HG02970 (cell line): ENCODE measurements around the gene CENPT.
A peak's percentile ranks its signal among the peaks of the same experiment; 100 is the strongest.
"Not testable (repeated sequence)": the region's sequence is repeated elsewhere in the genome, so short reads cannot be mapped to it uniquely, and the experiment has no call there.

Source experiments
- ATAC-seq: cut with Tn5 transposase; IDR thresholded peaks from one replicate; pipeline ENCODE4 v1.9.1; 2021; ENCODE audit warnings: mild to moderate bottlenecking, moderate library complexity, moderate number of reproducible peaks; ENCODE audit not compliant: unreplicated experiment, low FRiP score

CENPT gene

DNA sequence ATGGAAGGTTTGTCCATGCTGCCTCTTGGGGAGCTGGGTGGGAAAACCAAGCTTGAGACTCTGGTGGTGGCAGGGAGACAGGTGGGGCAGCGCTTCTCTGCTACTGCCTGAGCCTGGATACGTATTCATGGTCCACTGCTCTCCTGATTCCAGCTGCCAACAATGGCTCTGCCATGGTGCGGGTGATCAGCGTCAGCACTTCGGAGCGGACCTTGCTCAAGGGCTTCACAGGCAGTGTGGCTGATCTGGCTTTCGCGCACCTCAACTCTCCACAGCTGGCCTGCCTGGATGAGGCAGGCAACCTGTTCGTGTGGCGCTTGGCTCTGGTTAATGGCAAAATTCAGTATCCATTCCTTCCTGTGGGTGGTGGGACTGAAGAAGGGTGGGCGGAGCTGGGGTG lies 29.6 kb upstream of the CENPT start:
- no peak for ATAC-seq

DNA sequence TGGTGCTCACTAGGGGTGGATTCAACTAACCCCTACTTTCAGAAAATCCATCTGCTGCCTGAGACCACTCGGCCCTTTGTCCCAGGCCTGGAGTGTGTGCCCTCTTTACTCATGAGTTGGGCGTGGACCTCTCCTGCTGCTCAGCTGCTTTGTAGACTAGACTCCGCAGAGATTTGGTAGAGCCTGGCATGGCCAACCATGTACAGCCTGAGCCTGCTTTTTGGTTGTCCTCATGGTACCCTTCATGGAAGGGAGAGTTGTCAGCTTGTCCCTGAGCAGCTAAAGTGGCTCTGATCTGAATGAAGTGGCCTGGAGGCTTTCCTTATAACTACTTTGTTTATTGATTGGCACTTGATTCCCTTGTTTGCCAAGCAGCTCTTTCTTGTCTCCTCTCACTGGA lies 26.9 kb upstream of the CENPT start:
- ATAC-seq: no peak

DNA sequence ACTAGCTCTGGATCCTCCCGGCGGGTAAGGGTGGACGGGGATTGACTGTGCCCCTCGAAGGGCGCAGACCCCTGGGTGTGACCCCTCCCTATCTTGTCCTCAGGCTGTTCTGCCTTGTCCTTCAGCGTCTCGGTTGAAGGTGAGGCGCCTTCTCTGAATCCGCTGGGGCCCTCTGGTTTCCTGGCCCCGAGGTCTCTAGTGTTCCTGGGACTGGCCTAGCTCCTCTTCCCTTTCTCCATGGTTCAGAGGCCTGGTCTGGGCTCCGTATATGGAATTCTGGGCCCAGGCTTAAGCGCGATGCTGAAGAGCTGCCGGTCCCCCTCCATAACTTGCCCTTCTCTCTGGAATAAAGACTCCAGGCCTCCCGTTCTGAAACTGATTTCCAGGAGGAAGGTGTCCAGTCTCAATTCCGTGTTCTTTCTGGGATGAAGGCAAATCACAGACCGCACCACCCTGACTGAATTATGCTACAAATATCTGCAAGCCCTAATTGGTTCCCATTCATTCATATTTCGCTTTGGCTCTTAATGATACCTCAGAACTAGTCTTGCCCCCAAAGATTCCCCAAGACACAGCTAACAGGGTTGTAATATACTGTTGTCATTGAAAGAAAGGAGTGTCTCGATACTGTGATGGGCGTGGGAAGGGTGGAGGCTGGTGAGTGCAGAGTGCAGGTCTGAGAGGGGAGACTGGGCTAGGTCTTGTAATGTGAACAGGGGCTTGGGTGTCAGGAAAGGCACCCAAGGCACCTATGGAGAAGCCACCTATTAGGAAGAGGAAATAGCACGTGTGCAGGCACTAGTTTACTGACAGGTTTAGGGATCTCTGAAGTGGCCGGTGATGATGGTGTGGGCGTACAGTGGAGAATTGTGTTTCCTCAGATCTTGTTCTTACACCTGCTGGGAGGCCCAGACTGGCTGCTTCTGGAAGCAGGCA lies 26.2 kb upstream of the CENPT start:
- no peak for ATAC-seq

DNA sequence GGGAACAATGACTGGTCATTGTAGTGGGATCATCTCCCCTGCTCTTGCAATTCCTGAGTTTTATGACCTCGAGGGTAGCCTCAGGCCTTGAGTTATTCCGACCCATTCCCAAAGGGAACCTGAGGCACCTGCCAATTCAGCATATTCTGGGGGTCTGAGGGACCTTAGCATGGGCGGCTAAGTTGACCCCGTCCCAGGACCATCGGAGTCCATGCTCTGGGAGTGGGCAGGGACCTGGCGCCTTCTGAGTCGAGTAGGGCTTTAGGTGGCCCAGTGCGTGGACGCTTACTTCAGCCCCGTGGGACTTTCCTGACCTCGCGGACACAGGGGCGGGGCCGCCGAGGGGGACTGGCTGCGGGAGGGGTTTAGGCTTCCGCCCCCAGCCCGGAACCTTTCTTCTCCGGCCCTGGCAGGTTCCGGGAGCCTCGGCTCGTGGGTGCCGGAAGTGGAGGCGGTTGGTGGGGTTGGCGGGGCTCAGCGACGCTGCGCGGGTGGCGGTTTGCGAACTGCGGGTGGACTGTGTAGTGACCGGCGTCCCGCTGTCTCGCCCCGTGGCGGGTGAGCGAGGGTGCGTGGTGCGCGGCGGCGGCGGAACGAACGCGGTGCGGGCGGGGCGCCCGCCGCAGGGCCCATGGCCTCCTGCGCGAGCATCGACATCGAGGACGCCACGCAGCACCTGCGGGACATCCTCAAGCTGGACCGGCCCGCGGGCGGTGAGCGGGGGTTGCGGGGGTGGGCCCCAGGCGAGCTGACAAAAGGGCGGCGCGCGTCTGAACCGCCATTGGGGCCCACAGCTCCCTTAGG lies 25.3 kb upstream of the CENPT start, which contains the start of gene EDC4:
Gene EDC4 (plus strand): TSS at position 422 of the 804 bp plus-strand sequence. CDS start 210 bp downstream, at position 632.
- peak; percentile 86 for ATAC-seq

DNA sequence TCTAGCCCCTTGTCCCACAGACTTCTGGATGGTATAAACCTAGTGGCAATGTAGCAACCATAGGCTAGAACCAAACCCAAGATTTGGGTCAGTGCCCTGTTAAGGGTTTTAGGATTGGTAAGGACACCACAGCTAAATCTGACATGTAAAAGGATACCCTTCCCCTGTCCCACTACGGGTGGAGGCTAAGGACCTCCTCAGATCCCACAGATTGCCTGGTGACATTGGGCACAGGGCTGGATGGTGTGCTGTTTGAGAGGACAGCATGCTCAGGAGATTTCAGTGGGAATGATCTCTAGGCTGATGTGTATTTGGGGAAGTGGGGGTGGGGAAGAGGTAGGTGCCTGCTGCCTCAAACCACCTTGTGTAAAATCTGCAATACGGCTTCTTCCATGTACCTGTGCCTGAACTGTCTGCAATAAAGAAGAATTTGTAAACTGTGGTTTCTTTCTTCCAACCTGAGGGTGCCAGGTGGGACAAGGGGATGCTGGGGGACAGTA lies 24.7 kb upstream of the CENPT start:
- no peak for ATAC-seq

DNA sequence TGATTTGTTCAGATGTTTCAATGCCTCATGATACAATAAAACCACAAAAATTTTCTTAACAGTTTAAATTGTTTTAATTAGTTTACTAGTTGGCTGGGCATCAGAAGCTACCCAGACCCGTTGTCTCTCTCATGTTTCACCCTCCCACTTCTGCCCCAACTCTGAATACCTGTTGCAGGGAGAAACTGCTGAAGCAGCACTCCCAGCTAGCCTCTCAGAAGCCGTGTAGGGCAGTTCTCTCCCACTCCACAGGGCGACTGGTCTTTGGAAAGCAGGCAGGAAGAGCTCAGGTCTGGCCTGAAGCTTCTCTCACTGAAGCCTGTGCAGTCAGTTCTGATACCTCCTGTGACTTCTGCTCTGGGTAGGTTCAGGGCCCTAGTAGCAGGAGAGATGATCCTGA lies 23.8 kb upstream of the CENPT start:
- ATAC-seq: no peak

DNA sequence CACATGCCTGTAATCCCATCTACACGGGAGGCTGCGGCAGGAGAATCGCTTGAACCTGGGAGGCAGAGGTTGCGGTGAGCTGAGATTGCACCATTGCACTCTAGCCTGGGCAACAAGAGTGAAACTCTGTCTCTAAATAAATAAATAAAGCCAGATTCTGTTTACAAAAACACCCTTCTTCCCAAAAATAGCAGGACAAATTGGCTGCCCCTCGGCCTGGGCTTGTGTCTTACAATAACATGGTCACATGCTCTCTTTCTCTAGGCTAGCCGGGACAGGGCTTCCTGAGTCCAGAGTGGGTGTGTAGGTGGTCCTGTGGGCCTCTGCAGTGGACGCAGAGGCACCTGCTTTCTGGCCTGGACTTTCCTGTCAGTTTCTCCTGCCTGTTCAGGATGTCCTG lies 22.2 kb upstream of the CENPT start:
- no peak for ATAC-seq

DNA sequence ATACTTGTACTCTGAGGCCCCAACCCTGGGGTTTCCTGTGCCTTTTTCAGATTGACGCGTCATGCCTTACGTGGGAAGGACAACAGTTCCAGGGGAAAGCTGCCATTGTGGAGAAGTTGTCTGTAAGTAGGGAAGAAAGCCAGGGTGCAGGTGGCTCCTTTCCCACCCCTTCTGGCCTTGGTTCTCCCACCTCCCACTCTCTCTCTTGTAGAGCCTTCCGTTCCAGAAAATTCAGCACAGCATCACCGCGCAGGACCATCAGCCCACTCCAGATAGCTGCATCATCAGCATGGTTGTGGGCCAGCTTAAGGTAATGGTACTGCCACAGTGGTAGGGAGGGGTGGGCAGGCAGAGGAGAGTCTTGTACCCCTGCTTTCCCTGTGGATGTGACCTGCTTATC lies 20.8 kb upstream of the CENPT start:
- no peak for ATAC-seq

DNA sequence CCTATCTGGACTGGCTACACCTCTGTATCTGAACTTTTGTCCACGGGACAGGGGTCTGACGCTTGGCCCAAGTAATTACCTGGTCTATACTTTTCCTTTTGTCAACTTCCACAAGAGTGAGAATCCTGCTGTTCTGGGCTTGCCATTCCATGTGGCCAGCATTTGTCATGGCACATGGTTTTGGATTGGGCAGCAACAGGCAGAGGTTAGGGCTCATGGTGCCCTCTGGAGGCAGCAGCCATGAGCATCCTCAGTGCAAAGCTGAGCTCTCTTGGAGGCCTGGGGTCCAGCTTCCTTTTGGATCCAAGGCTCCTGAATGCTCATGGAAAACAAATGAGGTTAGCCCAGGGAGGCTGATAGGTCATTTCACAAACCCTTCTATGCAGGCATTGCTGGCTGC lies 17.8 kb upstream of the CENPT start:
- ATAC-seq: no peak

DNA sequence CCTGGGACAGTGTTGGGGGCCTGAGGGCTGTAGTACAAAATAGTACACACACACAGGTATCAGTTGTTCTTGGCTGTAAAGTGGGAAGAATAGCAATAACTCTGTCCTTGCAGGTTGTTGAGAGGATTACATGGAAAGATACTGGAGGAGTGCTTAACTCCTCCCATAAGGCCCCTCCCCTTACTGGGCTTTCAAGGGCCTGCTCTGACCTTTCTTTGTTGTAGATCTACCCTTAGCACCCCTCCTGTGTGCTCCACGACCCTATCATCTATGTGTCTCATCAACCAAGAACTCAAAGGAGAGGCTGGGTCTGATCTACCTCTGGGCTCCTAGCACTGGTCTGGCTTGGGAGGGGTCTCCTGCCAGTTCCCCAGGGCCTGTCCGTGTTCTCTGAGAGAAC lies 17.1 kb upstream of the CENPT start:
- ATAC-seq: no peak

DNA sequence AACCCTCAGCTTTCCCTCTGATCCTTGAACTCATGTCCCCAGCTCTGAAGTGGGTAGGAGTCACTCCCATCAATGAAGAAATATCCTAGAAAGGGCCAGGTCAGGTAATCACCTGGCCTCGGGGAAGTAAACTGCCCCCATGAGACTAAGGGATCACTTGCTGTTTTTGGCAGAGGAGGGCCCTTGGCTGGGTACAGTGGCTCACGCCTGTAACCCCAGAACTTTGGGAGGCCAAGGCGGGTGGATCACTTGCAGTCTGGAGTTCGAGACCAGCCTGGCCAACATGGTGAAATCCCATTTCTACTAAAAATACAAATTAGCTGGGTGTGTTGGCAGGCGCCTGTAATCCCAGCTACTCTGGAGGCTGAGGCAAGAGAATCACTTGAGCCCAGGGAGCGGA lies 16.6 kb upstream of the CENPT start:
- ATAC-seq: not testable (repeated sequence)

DNA sequence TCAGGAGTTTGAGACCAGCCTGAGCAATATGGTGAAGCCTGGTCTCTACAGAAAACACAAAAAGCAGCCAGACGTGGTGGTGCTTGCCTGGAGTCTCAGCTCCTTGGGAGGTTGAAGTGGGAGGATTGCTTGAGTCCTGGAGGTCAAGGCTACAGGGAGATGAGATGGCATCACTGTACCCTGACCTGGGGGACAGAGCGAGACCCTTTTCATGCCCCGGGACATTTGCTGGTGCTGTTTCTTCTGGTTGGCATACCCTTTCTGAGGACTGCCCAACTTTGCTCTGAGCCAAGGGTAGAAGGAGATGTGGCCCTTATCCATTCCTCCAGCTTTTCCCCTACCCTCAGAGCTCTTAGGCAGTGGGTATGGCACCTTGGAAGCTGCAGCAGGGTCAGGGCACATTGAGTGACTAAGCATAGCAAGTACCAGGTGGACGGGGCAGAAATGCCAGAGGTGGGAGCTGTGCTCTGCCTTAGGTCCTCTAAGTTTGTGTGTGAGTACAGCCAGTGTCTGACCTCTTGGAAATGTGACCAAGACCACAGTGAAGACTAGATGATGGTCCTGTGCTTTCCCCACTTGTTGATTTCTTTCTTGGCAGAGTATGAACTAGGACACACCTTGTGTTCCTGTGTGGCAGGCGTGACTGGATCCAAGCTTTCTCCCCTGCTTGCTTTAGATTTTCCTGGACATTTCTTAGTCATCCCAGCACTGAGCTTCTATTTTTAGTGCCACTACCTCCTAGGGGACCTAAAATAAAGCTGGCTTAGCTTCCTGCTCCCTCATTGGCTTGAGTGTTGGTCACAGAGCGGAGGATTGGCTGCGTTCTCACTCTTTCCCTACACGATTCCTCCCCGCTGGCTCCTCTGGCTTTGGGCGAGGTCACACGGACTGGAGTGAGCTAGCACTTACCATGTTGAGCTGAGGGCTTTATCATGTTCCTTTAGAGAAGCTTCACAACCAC lies 15.4 kb upstream of the CENPT start:
- ATAC-seq: no peak

DNA sequence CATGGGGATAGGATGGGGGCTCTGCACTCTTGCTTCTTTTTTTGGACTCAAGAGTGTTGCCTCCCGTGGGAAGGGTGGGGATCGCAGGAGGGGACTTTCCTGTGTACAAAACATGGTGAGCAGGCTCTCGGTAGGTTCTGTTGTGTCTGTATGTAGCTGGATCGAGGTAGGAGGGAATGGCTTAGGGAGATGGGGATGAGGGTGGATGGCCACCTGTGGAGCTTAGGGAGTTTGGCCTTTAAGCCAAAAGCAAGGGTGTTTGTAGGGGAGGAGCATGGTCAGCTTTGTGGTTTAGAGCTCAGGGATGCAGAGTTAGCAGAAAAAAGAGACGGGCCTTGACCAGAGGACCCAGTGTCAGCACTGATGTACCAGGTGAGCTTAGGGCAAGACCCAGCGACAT lies 14.4 kb upstream of the CENPT start:
- no peak for ATAC-seq

DNA sequence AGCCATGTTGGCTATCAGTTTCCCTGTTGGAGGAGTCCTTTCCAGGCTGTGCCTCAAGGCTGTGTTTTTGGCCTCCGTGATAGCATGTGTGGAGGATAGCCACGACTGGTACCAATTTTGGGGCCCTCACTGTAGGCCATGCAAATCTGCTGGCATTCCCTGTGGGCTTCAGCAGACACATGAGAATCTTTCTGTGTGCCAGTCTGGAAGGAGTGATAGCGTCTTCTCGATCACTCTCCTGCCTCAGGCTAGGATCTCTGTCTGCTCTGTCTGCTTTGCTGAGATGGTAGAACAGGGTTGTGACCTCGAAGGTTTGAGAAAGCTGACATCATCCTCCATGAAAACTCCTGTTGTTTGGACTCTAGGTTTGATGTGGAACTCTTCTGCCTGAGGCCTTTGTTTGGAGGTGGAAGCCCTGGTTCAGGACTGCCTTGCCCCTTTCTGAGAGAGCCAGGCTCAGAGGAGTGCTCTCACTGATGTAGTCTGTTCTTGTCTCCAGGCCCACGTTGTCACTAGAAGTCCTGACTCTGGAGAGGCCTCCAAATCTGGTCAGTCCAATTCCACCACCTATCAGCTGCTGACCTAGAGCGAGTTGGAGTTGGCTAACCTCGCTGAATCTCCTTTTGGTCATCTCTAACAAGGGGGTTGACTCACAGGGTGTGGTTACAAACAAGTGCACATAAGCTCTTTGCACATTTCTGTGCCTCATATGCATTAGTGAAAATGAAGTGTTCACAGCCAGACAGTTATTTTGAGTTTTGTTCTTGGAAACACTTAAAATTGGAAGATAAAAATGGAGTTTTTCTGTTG lies 13.3 kb upstream of the CENPT start:
- ATAC-seq: no peak

DNA sequence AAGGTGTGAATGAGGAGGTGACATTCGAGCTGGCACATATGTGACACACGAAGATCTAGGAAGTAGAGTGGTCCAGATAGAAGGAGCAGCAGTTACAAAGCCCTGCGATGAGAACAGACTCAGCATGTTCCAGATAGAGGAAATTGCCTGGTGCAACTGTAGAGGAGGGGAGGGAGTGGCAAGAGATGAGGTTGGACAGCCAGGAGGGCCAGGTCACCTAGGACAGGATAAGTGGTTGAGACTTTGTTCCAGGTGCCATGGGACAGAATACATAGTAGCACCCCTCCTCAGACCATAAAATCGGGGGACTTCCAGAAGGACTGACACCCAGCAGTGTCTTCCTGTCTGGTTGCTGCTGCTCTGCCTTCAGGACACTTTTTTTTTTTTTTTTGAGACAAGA lies 11.0 kb upstream of the CENPT start:
- ATAC-seq: no peak

DNA sequence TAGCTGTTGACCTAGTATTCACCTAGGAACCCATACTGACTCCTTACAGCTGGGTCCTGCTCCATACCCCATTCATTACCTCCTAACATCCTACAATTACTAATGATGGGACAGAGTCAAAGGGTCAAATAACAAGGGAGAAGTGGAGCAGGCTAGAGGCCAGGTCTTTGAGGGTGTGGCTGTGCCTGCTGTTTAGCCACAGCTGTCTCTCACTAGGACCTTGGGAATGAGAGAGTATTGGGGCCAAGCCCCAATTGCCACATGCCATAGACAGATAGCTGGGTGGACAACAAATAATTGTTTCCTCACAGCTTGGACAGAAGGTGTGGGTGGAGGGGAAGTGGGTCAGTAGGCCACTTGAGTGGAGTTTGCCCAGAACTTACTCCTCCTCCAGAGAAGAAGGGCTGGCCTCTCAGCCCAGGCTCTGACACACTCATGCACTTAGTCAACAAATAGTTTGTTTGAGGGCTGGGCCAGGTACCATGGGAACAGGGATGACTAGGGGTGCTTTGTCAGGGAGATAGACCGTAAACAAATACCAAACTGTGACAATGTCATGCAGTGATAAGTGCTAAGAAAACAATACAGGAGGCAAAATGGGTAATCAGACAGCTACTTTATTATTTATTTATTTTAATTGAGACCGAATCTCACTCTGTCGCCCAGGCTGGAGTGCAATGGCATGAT lies 10.2 kb upstream of the CENPT start:
- no peak for ATAC-seq

DNA sequence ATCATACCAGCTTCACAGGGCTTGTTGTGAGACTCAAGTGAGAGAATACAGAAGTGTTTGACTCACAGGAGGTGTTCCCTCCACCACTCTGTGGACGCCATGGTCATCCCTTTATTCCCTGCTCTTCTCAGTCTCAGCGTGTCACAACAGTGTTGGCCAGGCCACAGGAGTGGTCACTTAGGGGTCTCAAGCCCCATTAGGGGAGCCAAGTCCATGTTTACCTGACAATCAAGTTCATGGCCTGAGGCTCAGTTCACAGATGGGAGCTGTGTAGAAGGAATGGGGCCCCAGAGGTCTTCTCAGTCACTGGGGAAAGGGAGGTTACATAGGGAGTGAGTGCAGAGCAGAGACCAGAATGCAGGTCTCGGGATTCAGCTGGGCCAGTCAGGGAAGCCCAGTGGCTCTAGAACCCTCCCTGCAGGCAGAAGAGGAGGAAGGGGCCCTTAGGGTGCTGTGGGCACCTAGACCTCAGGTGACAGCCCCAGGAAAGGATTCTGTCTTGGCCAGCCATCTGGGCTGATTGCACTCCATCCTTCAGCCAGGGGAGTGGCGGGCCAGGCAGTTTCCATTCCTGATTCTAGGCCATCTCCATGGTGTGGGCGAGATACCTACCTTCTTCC lies 9.5 kb upstream of the CENPT start:
- ATAC-seq: no peak

DNA sequence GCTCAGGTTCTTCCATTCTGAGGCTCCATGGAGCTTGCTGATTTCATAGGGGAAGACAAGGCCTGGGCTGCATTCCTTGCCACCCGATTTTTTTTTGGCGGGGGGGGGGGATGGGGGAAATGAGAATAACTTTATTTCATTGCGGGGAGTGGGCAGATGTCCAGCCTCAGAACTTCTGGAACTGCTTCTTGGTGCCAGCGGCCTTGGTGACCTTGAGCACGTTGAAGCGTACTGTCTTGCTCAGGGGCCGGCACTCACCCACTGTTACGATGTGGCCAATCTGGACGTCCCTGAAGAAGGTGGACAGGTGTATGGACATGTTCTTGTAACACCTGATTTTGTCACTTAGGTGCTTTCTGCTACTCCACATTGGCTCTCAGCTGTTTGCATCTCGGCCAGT lies 8.3 kb upstream of the CENPT start:
- ATAC-seq: no peak
